ENCODE data around the gene NHS. TPM values are rescaled to one million over a fixed set of nuclear protein-coding genes. Genes with fewer than 3 reads are reported as not detected.

The NHS gene
- total RNA-seq, 1 experiment from 2014 or later, result 5.7 TPM

DNA sequence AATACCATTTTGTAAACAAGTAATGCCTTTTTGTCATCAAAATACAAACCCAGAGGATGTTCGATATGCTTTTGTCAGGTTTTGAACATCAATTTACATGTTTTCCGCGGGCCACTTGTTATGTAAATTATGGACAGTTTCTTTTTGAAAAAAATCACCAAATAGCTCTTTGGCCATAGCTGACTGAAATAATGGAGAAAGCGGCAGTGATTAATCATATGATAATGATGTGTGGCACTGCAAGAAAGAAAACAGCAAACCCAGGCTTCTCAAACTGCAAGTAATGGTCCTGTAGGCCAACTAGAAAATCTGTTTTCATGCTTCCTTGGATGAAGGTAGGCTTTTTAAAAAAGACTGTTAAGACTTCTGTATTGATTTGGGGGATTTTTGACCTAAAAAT is 346.7 kb downstream of the NHS start:
- intact Hi-C loops (cut with micrococcal nuclease), result no loop called here
- CTCF ChIA-PET, result no interaction called here

DNA sequence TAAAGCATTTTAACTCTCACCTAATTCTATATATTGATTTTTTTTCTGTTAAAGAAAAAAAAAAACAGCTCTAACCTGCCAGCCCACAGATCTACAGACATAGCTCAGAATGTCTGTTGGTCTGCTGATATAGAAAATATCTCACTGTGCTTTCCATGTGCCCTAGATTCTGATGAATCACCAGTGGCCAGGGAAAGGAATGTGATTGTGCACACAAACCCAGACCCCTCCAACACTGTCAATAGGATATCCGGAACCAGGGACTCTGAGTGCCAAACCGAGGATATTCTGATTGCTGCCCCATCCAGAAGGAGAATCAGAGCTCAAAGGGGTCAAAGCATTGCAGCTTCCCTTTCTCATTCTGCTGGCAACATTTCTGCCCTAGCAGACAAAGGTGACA is 350.2 kb downstream of the NHS start:
- H3K79me2 ChIP-seq (ENCODE audit: insufficient read depth, low read length), result no peaks in the 10 kb centered on the region
- BruUV-seq (replicated peaks), result no TSS peak
- DNase-seq (ENCODE audit: low read depth, low spot score) (no peak), ATAC-seq (no peak)
- H3K27ac ChIP-seq (ENCODE audit: low read depth, low read length), result no peak overlapping the region
- H3K9me2 ChIP-seq (ENCODE audit: insufficient read depth), result no peaks in the 10 kb centered on the region
- no peak overlapping the region for H3K9ac ChIP-seq (ENCODE audit: low read length)
- no peaks in the 10 kb centered on the region for H3K27me3 ChIP-seq (ENCODE audit: insufficient read depth, low read length)
- intact Hi-C loops (cut with micrococcal nuclease), result no loop called here
- no peaks in the 10 kb centered on the region for H3K4me1 ChIP-seq (ENCODE audit: control insufficient read depth in 1 of 2, insufficient read depth in 2 of 2, low read length in 2 of 2)
- H3K36me3 ChIP-seq (ENCODE audit: control insufficient read depth in 1 of 2, insufficient read depth in 2 of 2, low read length in 2 of 2), result no peaks in the 10 kb centered on the region
- no peak overlapping the region for H2AFZ ChIP-seq (ENCODE audit: low read depth, low read length, poor library complexity, severe bottlenecking)
- H3K4me3 ChIP-seq (replicated peaks in 1 of 2; ENCODE audit: low read depth in 1 of 2, low read length in 2 of 2), result no peak overlapping the region
- ChIA-PET POLR2A (no interaction called here), CTCF (no interaction called here), RAD21 (ENCODE audit: low non-redundant PET in 1 of 2, low total read pairs in 2 of 2, uncharacterized antibody in 2 of 2, unreplicated experiment in 2 of 2) (no interaction called here)
- no peaks in the 10 kb centered on the region for H3K9me3 ChIP-seq (ENCODE audit: control insufficient read depth in 1 of 2, insufficient read depth in 1 of 2, low read depth in 1 of 2, low read length in 2 of 2)
- no peaks in the 10 kb centered on the region for H4K20me1 ChIP-seq (ENCODE audit: insufficient read depth)
- H3K4me2 ChIP-seq (ENCODE audit: low read length), result no peak overlapping the region
- TF ChIP-seq ZFX (IDR thresholded peaks at IDR 0.05), result no peak
- no peak for TF ChIP-seq ELF1 (IDR thresholded peaks at IDR 0.05; ENCODE audit: borderline replicate concordance, low read depth)
- no peak for TF ChIP-seq SP1 (IDR thresholded peaks at IDR 0.05; ENCODE audit: low read depth)
- TF ChIP-seq EZH2 (IDR thresholded peaks at IDR 0.05), result no peak
- TF ChIP-seq EGR1 (IDR thresholded peaks at IDR 0.05; ENCODE audit: low read depth), result no peak
- no peak for TF ChIP-seq POLR2AphosphoS5 (IDR thresholded peaks at IDR 0.05; ENCODE audit: low read depth, low read length)
- no peak for TF ChIP-seq JUND (IDR thresholded peaks at IDR 0.05)
- TF ChIP-seq YY1 (IDR thresholded peaks at IDR 0.05; ENCODE audit: extremely low read depth, insufficient replicate concordance, low read depth, low read length), result no peak
- TF ChIP-seq, protein P1, sequence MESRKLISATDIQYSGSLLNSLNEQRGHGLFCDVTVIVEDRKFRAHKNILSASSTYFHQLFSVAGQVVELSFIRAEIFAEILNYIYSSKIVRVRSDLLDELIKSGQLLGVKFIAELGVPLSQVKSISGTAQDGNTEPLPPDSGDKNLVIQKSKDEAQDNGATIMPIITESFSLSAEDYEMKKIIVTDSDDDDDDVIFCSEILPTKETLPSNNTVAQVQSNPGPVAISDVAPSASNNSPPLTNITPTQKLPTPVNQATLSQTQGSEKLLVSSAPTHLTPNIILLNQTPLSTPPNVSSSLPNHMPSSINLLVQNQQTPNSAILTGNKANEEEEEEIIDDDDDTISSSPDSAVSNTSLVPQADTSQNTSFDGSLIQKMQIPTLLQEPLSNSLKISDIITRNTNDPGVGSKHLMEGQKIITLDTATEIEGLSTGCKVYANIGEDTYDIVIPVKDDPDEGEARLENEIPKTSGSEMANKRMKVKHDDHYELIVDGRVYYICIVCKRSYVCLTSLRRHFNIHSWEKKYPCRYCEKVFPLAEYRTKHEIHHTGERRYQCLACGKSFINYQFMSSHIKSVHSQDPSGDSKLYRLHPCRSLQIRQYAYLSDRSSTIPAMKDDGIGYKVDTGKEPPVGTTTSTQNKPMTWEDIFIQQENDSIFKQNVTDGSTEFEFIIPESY (IDR thresholded peaks at IDR 0.05; ENCODE audit: extremely low read depth, insufficient replicate concordance, low read length), result no peak
- no peak for TF ChIP-seq SRF (IDR thresholded peaks at IDR 0.05; ENCODE audit: low read depth)
- TF ChIP-seq, protein P2, sequence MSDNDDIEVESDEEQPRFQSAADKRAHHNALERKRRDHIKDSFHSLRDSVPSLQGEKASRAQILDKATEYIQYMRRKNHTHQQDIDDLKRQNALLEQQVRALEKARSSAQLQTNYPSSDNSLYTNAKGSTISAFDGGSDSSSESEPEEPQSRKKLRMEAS (IDR thresholded peaks at IDR 0.05), result no peak
- TF ChIP-seq CBX3 (IDR thresholded peaks at IDR 0.05; ENCODE audit: low read depth), result no peak
- no peak for TF ChIP-seq POLR2A (IDR thresholded peaks at IDR 0.05; ENCODE audit: borderline replicate concordance, extremely low read depth, insufficient read depth, insufficient read length)
- TF ChIP-seq SIN3A (IDR thresholded peaks at IDR 0.05; ENCODE audit: low read depth), result no peak
- TF ChIP-seq TCF7L2 (IDR thresholded peaks at IDR 0.05; ENCODE audit: borderline replicate concordance, extremely low read depth, insufficient read depth, insufficient read length), result no peak

More for the DNA sequence above, 346.7 kb downstream of the NHS start:
- no peaks in the 10 kb centered on the region for H3K27me3 ChIP-seq (ENCODE audit: insufficient read depth, low read length)
- no peaks in the 10 kb centered on the region for H3K9me2 ChIP-seq (ENCODE audit: insufficient read depth)
- no peaks in the 10 kb centered on the region for H3K79me2 ChIP-seq (ENCODE audit: insufficient read depth, low read length)
- ChIA-PET POLR2A (no interaction called here), RAD21 (ENCODE audit: low non-redundant PET in 1 of 2, low total read pairs in 2 of 2, uncharacterized antibody in 2 of 2, unreplicated experiment in 2 of 2) (no interaction called here)
- TF ChIP-seq, protein P1 (IDR thresholded peaks at IDR 0.05; ENCODE audit: extremely low read depth, insufficient replicate concordance, low read length), result no peak
- H2AFZ ChIP-seq (ENCODE audit: low read depth, low read length, poor library complexity, severe bottlenecking), result no peak overlapping the region
- H3K36me3 ChIP-seq (ENCODE audit: control insufficient read depth in 1 of 2, insufficient read depth in 2 of 2, low read length in 2 of 2), result no peaks in the 10 kb centered on the region
- BruUV-seq (replicated peaks), result no TSS peak
- no peaks in the 10 kb centered on the region for H4K20me1 ChIP-seq (ENCODE audit: insufficient read depth)
- H3K9me3 ChIP-seq (ENCODE audit: control insufficient read depth in 1 of 2, insufficient read depth in 1 of 2, low read depth in 1 of 2, low read length in 2 of 2), result no peaks in the 10 kb centered on the region
- no peak overlapping the region for H3K9ac ChIP-seq (ENCODE audit: low read length)
- no peak overlapping the region for H3K4me2 ChIP-seq (ENCODE audit: low read length)
- ATAC-seq (no peak), DNase-seq (ENCODE audit: low read depth, low spot score) (no peak)
- no peaks in the 10 kb centered on the region for H3K4me1 ChIP-seq (ENCODE audit: control insufficient read depth in 1 of 2, insufficient read depth in 2 of 2, low read length in 2 of 2)
- H3K27ac ChIP-seq (ENCODE audit: low read depth, low read length), result no peak overlapping the region
- no peak overlapping the region for H3K4me3 ChIP-seq (replicated peaks in 1 of 2; ENCODE audit: low read depth in 1 of 2, low read length in 2 of 2)
